NCI-H1436 (cell line): Measurements from ENCODE around the gene RNF151.

Experiments used
- DNase-seq: peaks from one replicate; lab custom pipeline; 2025; lab: John Stamatoyannopoulos, UW

Gene RNF151

DNA sequence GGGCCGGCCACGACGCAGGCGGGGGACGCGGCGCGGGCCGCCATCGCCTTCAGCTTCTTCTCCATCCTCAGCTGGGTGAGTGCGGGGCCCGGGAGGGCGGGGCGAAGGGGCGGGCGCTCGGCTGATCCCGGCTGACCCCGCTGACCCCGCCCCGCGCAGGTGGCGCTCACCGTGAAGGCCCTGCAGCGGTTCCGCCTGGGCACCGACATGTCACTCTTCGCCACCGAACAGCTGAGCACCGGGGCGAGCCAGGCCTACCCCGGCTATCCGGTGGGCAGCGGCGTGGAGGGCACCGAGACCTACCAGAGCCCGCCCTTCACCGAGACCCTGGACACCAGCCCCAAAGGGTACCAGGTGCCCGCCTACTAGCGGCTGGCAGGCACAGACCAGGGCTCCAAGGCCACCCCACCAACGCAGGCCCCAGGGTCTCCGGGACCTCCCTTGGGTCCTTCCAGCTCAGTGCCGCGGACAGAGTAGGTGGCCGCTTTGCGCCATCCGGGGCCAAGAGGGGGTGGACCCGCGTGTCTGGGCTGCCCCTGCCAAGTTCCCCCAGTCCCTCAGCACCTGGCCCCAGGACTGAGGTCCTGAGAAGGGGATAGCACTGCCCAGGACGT is 26.2 kb downstream of the RNF151 start:
- DNase-seq: no peak

DNA sequence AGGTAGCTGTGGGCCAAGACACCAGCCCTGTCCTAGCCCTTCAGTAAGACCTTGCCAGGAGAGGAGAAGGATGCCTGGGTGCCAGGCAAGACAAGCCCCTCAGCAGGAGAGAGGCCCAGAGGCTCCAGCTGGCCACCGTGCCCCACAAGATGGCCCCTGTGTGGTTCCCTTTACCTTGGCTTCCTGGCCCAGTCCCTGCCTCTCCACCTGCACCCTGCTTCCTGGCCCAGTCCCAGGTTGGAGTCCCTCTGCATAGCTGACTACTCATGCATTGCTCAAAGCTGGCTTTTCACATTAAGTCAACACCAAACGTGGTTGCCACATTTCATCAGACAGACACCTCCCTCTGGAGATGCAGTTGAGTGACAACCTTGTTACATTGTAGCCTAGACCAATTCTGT is 27.1 kb downstream of the RNF151 start:
- DNase-seq: no peak

DNA sequence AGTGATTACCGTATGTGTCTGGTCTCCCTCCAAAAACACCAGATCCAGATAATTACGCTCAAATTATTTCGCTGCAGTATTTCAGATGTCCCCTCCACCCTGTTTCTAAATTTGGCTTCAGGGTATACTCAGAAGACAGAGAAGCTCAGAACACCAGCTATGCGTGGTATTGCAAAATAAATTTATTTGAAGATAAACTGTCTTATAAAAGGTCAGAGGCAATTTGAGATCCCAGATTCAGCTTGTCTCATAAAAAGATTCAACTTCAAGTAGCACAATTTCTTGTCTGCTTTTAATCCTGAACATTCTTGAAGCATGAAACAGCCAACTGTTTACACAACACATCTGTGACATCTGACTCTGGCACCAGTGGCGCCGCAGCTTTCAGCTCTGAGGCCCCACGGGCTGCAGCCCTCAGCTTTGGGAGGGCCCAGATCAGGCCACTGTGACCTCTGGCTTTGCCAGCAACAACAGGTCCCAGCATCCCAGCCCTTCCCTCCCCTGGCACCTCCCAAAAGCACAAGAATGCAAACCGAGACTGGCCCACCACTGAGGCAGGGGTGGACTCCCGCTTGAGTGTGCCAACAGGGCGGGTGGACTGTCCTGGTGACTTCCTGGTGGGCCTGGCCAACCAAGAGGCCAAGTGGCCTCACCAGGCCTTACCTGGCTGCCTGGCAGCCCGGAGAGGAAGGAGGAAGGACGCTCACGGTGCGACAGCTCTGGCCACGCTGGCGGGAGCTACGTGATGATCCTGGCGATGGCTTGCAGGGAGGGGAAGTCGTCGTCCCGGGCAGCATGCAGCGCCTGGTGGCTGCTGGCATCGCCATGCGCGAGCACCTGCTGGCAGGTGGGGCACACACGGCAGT is 31.1 kb downstream of the RNF151 start:
- DNase-seq: no peak

DNA sequence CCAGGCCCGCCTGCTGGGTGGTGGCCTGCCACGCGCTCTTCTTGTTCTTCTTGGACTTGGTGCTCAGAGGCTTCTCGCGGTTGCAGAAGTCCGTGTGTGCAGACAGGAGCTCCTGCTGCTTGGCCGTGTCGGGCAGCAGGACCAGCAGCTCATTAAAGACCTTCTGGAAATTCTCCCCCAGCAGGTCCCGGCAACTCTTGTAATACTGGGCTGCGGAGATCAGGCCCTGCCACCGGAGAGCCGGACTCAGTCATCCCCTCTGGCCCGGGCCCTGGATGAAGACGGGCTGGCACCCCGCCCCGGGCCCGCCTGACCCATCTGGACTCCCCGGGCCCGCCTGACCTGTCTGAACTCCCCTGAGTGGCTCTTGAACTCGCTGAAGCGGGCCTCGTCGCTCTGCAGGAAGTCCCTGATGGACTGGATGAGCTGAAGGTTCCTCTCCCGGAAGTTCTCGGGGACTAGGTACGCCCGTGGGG is 31.7 kb downstream of the RNF151 start:
- no peak for DNase-seq

GRCh38 chr16:1998852-1999801 is 32.5 kb downstream of the RNF151 start:
- DNase-seq: no peak

DNA sequence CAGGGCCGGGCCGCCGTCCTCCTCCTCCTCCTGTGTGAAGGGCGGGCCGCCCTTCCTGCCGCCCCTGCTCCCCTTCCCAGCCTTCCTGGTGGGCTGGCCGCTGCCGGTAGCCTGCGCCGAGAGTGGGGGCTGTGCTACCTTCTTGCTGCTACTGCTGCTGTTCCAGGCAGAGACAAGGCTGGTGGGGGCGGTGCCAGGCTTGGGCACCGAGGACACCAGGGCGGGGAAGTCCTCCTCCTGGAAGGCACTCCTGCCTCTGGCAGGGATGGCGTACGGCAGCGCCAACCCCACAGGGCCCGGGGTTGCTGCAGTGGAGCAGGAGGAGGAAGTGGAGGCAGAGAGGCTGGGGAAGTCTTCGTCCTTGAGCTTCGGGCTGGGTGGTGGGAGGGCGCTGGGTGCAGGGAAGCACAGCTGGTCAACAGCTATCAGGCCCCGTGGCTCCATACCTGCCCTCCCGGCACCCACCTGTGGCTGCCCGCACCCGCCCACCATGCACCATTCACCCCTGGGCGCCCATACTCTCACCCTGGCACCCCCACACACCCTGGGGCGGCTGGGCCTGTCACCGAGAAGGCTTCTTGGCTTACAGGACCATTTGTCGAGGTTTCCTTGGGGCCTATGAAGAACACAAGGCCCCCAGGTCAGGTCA is 33.3 kb downstream of the RNF151 start:
- no peak for DNase-seq

GRCh38 chr16:2001035-2001434 is 34.4 kb downstream of the RNF151 start:
- DNase-seq: no peak

DNA sequence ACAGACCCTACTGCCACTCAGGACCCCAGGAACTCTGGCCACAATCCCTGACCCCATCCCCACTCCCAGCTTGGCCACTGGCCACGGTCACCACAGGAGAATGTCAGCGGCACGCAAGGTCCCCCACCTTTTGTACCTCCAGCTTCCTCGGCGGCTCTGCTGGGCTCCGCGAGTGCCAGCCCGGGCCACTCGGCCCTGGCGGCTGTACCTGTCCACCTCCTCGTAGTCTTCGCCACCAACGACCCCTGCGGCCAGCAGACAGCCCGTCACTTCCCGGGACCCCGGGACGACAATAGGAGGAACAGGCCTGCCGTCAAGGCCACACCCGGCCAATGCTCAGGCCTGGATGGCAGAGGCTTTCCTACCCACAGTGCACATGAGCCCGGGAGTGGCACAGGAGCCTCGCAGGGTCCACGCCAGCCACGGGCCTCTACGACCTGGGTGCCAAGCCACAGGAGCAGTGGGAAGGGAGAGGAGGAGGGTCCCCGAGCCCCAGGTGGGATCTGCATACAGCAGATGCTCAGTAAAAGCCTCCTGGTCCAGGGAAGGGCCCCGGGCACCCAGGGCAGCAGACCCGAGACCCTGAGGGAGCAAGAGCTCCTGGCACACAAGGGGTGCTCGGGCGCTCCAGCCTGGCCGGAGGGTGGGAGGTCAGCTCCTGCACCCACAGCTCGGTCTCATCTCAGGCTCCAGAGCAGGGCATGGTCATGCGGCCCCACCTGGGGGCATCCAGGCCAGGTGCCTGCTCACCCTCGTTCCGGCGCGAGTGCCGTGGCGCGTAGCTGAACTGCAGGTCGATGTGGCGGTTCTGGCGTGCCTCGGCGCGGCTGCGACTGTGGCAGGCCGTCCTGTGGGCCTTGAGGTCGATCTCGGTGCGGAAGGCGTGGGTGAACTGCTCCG is 35.0 kb downstream of the RNF151 start:
- no peak for DNase-seq

DNA sequence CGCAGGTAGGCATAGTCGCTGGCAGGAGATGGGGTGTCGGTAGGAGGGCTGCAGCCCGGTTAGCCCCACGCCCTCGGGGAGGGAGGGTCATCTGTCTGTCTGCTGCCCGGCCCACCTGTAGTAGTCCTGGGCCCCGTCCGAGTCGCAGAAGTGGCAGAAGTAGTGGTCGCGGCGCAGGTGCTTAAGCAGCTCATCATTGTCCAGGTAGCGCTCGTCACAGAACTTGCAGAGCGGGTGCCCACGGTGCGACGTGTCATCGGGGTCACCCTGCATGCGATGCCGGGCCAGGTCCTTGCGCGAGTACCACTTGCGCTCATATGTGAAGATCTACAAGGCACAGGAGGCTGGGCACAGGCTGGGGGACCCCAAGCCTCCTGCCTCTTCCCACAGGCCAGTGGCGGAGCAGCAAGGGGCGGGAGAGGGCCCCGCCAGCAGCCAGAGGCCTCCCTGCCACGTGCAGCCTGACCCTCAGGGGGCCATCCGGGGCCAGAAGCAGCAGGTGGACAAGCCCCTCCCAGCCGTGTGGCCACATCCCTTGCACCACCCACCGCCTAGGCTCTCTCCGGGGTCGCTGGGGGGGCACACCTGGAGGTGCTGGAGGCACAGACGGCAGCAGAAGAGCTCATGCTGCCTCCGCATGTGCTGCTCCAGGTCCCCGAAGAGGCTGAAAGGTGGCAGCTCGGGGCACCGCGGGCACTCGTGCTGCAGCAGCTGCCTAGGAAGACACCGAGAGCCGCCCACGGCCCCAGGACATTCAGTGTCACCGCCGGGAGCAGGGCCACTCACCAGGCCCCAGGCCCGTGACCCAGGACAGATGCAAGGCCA is 36.0 kb downstream of the RNF151 start:
- DNase-seq: no peak

GRCh38 chr16:2003231-2003826 is 36.7 kb downstream of the RNF151 start:
- DNase-seq: no peak

- DNase-seq: peak; percentile 91
These were observed 37.4 kb downstream of the RNF151 start for GRCh38 chr16:2003827-2004641.

- peak; percentile 43 for DNase-seq
These were observed 38.3 kb downstream of the RNF151 start for GRCh38 chr16:2004795-2005517.

GRCh38 chr16:2005646-2006045 is 39.0 kb downstream of the RNF151 start:
- DNase-seq: no peak

- DNase-seq: no peak
These were observed 39.7 kb downstream of the RNF151 start for GRCh38 chr16:2006317-2006716.

- no peak for DNase-seq
These were observed 40.6 kb downstream of the RNF151 start for GRCh38 chr16:2007081-2007836.

DNA sequence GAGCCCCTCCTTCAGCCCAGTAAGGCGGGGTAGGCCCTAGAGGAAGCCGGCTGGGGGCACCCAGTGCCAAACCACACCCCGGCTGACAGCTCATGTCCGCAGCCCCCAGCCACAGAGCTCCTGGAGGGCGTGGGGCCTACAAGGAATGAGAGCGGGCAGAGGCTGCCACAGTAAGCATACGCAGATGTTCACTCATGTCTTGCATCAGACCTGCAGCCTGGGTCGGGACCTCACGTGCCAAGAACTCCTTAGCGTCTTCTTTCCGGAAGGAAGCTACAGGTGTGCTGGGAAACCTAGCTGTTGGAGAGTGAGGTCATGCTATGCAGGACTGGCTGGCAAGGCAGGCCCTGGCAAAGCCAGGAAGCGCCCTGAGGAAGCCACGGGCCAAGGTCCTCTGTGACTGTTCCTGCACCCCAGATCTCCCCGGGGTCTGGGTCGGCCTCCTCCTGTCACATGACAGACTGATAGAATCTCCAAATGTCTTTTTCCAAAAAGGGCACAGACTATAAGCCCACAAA is 41.4 kb downstream of the RNF151 start:
- no peak for DNase-seq

GRCh38 chr16:2008631-2009163 is 42.0 kb downstream of the RNF151 start:
- no peak for DNase-seq
